Forelimb muscle (tissue), 1 donor: ENCODE data around the gene SLC7A9. TPM values are rescaled to one million over a fixed set of nuclear protein-coding genes. Genes with fewer than 3 reads are reported as not detected.

Source experiments
- DNase-seq: peaks from one replicate; pipeline ENCODE4 v3.0.0-alpha.2; 2013; ENCODE audit warnings: low read depth
- polyA plus RNA-seq: library from polyadenylated mRNA; unstranded; fragments of 120-200 nt; gene quantifications from one replicate; pipeline ENCODE4 v1.2.1, GENCODE V29; 2013; ENCODE audit not compliant: insufficient read length

SLC7A9 gene
- polyA plus RNA-seq, result 0.62 TPM

DNA sequence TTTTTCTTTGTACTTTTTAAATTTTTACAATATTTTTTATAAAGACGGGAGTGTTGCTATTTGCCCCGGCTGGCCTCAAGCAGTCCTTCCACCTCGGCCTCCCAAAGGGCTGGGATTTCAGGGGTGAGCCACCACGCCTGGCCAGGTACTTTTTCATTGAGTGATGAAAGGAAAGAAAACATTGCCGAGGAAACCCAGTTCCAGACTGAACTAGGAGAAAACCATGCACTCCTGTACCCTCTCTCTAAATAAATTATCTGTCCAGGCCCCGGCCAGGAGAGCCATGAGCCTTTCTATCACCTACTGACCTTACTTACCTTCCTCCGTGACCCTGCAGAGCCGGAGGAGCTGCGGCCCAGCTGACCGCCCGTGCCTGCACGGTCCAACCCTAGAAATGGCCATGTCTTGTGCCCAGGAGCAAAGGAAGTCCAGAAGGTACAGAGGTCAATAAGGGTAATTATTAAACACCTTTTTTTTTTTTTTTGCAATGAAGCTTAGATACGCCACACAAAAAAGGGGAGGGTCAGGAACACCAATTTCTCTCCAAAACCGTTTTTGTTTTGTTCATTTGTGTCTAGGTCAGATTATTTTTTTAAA is at the start of gene SLC7A9:
Gene SLC7A9 (minus strand): TSS at position 399 of the 597 bp plus-strand sequence. CDS start 1,233 bp downstream, outside the sequence.
- DNase-seq, result no peak

DNA sequence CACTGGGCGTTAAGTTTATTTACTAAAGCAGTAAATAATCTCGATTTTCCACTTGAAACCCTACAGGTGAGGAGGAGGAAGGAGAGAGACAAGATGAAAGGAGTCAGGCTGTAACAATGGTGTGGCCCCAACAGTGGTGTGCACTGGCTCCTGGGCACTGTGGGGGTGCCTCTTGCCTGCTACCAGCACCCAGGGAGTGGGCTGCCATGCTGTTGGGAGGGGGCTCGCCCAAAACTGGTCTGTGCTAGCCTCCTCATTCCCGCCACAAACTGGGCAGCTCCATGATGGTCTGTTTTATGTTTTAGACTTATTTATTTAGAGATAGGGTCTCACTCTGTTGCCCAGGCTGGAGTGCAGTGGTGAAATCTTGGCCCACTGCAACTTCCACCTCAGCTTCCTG is 49.8 kb upstream of the SLC7A9 start:
- no peak for DNase-seq

DNA sequence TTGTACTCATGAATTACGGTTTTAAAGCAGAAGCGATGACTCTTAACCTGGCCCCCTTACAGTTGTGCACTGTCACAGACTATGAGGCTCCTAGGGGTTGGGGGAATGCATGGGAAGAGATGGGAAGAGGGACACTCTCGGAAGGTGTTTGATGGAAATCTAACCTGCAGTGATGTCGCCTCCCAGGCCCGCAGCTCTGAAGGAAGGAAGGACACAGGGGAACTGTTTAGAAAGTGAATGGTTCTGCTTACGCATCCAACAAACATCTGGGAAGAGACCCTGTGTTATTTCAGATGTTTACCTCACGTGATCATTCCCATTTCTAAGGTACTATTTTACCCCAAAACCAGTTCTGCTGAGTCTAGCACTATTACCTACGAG is 48.0 kb upstream of the SLC7A9 start:
- no peak for DNase-seq

DNA sequence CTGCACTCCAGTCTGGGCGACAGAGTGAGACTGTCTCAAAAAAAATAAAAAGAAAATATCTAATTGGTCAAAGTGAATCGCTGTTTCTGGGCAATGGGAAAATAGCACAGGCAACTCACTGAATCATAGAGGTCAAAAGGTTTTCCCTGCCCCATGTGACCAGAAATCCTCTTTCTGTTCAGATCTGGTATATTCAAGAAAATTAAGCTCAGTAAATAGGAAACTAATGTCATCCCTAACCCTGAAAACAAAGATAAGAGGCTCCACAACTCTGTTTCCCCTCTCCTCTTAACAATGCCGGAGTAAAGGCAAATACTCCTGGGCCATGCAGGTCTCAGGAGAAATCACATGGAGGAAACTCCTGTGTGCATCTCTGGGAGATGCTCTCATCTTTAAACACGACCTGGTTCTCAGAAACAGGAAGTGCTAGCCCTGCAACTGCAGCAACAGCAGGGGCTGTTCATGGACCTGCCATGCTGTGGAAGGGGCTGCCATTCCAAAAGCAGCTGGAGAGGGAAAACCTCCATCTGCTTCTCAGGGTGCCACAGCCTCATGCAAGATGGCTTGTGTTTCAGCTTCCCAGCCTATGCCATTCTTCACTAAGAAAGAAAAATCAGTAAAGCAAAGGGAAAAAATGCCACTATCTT is 47.5 kb upstream of the SLC7A9 start:
- no peak for DNase-seq

DNA sequence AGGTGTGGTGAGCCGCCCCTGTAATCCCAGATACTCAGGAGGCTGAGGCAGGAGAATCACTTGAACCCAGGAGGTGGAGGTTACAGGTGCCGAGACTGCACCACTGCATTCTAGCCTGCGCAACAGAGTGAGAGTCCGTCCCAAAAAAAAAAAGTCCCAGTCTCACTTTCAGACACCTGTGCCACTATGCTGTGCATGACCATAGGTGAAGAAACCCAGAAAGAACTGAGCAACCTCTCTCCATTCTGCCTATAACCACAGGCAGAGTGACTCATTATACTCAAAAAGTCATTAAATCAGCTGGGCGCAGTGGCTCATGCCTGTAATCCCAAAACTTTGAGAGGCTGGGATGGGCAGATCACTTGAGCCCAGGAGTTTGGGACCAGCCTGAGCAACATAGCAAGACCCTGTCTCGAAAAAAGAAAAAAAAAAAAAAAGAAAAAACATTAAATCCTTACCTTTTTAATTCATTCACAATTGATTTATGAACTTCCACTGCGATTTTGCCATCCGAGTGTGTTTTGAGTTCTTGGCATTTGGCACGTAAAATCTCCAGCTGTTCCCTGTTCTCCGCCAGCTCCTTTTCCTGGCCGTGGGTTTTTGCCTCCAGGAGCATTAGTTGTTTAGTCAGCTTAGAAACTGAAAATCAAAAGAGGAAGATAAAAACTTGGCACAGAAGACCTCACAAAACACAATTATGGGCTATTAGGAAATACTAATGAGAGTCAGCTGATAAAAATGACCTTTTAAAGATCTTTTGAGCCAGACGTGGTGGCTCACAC is 45.5 kb upstream of the SLC7A9 start:
- no peak for DNase-seq

DNA sequence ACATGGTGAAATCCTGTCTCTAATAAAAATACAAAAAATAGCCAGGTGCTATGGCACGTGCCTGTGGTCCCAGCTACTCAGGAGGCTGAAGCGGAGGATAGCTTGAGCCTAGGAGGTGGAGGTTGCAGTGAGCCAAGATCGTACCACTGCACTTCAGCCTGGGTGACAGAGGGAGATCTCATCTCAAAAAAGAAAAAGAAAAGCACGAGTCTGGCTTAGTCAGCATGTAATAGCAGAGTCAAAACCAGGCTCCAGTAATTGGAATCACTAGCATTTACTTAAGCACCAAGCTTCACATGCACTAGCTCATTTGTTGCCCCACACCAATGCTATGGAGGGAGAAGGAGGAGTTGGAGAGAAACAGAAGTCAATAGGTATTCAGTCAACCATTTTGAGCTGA is 41.9 kb upstream of the SLC7A9 start:
- no peak for DNase-seq

DNA sequence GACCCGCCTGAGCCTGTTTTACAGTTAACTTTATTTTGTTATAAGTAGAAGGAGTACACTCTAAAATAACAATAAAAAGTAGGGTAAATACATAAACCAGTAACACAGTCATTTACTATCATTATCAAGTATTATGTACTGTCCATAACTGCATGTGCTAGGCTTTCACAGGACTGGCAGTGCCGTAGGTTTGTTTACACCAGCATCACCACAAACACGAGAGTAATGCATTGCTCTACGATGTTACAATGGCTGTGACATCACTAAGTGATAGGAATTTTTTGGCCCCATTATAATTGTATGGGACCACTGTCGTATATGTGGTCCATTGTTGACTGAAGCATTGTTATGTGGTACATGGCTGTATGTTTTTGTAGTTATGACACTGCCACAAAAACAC is 41.3 kb upstream of the SLC7A9 start:
- no peak for DNase-seq

DNA sequence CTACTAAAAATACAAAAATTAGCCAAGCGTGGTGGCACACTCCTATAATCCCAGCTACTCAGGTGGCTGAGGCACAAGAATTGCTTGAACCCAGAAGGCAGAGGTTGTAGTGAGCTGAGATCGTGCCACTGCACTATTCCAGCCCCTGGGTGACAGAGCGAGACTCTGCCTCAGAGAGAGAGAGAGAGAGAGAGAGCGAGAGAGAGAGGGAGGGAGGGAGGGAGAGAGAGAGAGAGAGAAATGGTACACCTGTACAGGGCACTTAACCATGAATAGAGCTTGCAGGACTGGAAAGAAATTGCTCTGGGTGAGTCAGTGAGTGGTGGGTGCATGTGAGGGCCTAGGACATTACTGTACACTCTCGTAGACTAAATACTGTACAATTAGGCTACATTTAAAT is 40.5 kb upstream of the SLC7A9 start:
- no peak for DNase-seq

DNA sequence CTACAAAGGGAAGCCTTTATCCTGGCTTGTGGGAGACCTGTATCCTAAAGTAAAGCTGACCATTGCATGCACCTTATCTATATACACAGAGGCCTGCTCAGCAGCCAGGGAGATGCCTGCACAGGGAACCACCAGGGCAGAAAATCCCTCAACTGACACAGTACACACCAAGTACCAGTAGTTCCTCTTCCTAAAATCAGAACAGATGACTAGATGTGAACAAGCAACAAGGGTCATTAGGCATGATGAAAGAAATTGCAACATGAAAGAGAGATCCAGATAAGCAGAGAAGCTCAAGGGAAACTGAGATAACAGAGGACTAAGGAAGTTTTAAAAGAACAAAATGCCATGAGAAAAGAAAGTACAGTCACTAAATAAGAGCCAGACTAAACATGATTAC is 39.7 kb upstream of the SLC7A9 start:
- no peak for DNase-seq

DNA sequence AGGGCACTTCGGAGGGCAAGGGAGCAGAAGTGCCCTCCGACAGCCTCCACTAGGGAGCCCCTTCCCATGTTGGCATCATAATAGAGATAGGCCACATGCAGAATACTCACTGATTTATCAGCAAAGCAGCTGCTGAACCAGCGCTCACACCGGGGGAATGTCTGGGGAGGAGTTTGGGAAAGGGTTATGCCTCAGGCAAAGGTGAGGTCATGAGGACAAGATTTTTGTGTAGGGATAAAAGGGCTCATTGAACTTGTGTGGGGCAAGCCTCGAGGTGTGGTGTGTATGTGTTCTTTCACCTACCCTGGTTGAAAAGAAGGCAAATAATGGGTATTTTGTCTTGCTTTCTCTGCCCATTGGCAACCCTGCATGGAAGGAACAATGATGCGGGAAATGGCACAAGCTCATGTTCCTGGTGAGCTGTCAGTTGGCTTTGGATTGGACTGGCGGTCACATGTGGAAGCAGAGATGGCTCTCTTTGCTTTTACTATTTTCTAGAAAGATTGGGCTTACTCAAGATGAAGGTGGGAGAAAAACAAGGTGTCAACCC is 39.1 kb upstream of the SLC7A9 start:
- DNase-seq, result no peak

DNA sequence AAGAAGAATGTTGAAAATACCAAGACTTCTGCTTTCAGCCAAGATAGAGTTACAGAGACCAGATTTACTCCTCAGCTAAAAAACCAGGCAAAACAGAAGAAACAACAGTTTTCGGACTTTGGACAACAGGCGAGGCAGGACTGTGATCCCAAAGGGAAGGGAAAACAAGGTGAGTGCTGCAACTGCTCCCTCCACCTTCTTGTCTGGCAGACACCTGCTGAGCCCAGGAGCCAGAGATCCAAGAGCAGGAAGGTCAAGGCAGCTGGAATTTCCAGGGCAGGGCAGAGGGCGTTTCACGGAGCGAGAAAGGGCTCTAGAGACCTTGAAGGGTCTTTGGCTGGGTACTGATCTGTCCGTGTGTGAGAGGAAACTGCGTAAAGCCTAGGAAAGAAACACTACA is 32.9 kb upstream of the SLC7A9 start:
- no peak for DNase-seq

DNA sequence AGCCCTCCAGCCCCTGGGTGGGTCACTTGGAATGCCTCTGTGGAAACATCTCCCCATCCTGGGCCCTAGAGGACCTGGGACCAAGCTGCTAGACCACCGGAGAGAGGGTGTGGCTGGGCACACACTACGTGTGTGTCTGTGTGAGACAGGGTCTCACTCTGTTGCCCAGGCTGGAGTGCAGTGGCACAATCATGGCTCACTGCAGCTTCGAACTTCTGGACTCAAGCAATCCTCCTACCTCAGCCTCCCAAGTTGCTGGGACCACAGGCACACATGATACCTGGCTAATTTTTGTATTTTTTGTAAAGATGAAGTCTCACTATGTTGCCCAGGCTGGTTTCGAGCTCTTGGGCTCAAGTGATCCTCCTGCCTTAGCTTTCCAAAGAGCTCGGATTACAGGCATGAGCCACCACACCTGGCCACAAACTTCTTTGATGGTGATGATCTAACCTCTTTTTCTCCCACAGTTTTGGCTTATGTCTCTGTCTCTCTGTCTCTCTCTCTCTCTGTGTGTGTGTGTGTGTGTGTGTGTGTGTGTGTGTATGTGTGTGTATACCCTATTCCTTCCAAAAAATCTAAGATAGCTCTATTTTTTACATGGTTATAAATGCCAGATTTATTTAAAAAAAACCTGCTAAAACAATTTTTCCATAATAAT is 32.1 kb upstream of the SLC7A9 start:
- DNase-seq, result no peak

DNA sequence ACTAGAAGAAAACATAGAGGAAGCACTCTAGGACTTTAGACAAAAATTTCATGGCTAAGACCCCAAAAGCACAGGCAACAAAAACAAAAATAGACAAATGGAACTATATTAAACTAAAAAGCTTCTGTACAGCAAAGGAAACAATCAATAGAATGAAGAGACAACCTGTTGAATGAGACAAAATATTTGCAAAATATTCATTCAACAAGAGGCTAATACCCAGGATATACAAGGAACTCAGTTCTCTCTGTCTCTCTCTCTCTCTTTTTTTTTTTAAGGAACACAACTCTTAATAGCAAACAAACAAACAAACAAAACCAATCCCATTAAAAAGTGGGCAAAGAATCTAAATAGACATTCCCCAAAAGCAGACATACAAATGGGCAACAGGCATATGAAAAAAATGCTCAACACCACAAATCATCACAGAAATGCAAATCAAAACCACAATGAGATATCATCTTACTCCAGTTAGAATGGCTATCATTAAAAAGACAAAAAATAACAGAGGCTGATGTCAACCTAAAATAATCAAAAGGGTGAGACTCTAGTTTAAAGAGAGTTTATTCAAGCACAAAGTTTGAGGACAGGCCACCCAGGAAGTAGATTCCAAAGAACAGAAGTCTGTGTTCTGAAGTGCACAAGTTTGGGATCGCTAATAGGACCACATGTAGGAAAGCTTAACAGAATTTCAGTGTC is 27.1 kb upstream of the SLC7A9 start:
- DNase-seq, result no peak

DNA sequence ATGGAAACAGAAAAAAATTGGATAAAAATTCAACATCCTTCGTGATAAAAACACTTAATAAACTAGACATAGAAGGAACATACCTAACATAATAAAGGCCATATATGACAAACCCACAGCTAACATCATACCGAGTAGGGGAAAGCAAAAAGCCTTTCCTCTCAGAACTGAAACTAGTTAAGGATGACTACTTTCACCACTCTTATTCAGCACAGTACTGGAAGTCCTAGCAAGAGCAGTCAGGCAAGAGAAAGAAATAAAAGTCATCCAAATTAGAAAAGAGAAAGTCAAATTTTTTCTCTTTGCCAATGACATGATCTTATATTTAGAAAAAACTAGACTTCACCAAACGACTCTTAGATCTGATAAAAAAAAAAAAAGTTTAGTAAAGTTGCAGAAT is 25.8 kb upstream of the SLC7A9 start:
- no peak for DNase-seq

DNA sequence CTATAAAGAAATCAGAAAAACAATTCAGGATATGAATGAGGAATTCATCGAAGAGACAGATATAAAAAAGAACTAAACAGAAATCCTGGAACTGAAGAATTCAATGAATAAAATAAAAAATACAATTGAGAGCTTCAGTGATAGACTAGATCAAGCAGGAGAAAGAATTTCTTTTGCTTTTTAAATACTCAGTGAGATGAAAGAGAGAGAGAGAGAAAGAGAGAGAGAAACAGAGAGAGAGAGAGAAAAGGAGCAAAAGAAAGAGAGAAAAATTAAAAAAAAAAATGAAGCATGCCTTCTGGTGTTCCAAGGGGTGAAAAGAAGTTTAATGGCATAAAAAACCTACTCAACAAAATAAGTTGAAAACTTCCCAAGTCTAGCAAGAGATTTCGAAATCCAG is 22.0 kb upstream of the SLC7A9 start:
- DNase-seq, result no peak

DNA sequence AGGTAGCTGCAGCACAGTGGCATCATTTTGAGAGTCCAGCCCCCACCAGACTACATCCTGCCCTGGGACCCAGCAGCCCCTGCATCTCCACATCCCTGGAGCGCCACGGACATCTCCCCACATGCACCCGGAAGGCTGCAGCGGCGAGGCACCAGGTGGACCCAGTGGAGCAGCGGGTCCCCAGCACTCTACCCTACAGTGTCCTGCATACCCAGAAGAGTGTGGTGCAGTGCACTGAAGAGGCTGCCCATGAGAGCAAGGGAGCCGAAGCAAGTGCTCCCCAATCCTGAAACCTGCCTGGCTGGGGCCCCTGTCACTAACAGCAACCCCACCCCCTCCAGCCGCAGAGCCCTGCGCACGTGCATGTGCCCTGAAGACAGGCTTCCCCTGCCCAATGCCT is 21.3 kb upstream of the SLC7A9 start:
- DNase-seq, result no peak

DNA sequence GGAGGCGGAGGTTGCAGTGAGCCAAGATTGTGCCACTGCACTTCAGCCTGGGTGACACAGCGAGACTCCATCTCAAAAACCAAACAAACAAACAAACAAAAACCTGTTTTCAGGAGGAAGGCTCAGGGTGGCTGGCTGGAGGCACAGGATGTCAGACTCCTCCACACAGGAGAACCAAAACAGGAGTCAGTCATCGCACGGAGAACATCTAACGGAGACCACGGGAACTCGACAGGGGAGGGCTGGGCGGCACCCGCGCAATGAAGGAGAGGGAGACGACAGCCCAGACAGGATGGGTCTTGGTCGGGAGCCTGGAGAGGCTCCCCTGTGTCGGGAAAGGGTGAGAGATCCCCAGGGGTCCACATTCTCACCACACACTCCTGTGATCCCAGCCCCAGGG is 20.8 kb upstream of the SLC7A9 start:
- no peak for DNase-seq

DNA sequence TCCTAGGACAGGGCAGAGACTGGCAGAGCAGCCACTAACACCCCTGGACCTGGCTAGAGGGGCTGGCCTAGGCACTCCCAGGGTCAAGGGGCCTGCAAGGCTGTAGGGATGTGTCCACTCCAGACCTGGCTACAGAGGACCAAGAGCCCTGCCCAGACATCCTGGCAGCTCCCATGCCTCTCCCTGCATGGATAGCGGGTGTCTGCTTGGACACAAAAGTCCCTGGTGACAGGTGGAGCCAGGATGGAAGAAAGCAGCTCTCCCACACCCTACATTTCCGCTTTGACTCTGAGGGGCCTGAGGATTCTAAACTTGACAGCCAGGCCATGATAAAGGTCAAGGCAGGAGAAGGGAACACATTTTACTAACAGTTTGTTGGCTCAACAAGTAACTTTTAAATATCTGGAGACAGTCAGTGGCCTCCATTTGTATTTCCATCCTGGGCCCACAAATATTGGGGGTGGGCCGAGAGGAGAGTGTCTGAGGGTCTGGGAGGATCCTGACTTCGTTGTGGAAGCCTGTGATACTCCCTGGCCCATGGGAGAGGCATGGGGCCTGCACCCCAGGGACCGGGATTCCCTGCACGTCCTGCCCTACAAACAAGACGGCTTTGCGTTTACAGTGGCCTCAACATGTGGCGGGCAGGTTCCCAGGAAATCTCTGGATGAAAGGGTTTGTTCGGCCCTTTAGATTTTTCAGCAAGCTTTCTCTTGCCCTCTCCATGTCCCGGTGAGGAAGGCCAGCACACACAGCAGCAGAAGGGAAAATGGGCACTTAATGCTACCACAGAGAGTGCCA is 19.8 kb upstream of the SLC7A9 start:
- no peak for DNase-seq

DNA sequence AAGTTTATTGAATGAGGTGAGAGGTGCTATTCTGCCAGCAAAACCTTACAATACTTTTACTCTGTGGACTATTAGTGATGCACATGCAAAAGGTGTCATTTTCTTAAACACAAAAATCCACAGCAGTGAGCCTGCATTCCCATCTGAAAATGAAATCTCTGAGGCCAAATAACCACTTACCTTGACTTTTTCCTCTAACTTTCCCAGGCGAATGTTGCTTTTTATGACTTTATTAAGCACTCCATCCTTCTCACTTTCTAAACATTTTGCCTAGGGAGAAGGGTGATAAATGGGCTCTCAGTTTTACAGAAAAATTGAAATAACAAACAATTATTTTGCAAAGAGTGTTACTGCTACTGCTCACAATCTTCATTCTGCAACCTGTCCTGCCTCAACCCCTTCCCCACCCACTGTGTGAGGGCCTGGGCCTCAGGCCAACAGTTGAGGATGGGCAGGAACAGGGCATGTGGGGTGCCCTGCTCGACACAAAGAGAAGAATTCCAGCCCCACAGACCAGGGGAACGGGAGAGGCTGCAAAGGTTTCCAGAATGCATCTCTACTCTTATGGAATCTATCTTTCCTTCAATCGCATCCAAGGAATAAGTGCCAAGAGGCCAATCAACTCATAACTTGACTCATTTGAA is 18.1 kb upstream of the SLC7A9 start:
- no peak for DNase-seq

DNA sequence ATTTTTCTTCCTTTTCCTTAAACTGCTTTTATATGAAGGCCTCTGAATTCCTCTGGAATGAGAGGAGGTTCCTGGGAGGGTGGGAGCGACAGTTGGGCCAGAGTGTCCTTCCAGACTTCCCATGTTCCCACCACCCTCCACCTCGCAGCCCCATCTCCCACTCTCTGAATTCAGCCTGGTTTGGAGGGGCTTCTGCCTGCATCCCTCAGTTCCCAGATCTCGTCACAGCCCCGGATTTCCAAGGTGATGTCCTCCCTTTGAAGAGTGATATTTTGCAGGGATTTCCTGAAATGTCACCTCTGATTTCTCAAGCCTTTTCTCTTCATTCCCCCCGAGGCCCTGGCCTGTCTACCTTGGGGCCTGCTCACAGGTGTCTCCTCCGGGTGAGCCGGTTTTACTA is 16.7 kb upstream of the SLC7A9 start:
- no peak for DNase-seq
